CD14-positive monocyte (primary cell): ENCODE results near the gene CASK. TPM values are rescaled to one million over a fixed set of nuclear protein-coding genes. Genes with fewer than 3 reads are reported as not detected.

Experiments used
- DNase-seq, 3 donors: peaks; one replicate each; pipeline ENCODE4 v3.0.0-alpha.2; 2011 to 2022
- H2AFZ ChIP-seq: 2 replicates; pipeline ENCODE4 v1.6.0; 2012; ENCODE audit warnings: mild to moderate bottlenecking, low read depth, low read length, inconsistent platforms; ENCODE audit not compliant: insufficient read depth, poor library complexity, severe bottlenecking
- H3K27ac ChIP-seq, 2 donors: 1 replicate in 1 of 2; 2 replicates in 1 of 2; pipeline ENCODE4 v1.5.1; 2012 to 2013; ENCODE audit warnings: low read length in 2 of 2, control low read depth in 1 of 2, inconsistent platforms in 1 of 2, low read depth in 1 of 2, mild to moderate bottlenecking in 1 of 2
- H3K27me3 ChIP-seq, 2 donors: one replicate each; pipeline versions ENCODE4 v1.6.0 to v1.6.1; 2011 to 2013; ENCODE audit warnings: low read length in 2 of 2; ENCODE audit not compliant: control insufficient read depth in 2 of 2, insufficient read depth in 2 of 2
- H3K36me3 ChIP-seq, 2 donors: replicated peaks in 1 of 2; 1 replicate in 1 of 2; 2 replicates in 1 of 2; pipeline versions ENCODE4 v1.5.1 to v1.6.1; 2012 to 2013; ENCODE audit warnings: low read length in 2 of 2, control low read depth in 1 of 2, inconsistent platforms in 1 of 2, mild to moderate bottlenecking in 1 of 2; ENCODE audit not compliant: insufficient read depth in 2 of 2, control insufficient read depth in 1 of 2
- H3K4me1 ChIP-seq, 2 donors: 1 replicate in 1 of 2; 2 replicates in 1 of 2; pipeline versions ENCODE4 v1.5.1 to v1.6.1; 2012 to 2013; ENCODE audit warnings: low read length in 2 of 2, control low read depth in 1 of 2, inconsistent platforms in 1 of 2, mild to moderate bottlenecking in 1 of 2, moderate library complexity in 1 of 2; ENCODE audit not compliant: insufficient read depth in 2 of 2, control insufficient read depth in 1 of 2
- H3K4me2 ChIP-seq: replicated peaks from 2 replicates; pipeline ENCODE3; 2012; ENCODE audit warnings: low read length, moderate library complexity, mild to moderate bottlenecking; ENCODE audit not compliant: poor library complexity, severe bottlenecking; ENCODE audit errors: extremely low read depth
- H3K4me3 ChIP-seq, 3 experiments: fragments of 200-600 bp in 1 of 3; sonication (generic) in 1 of 3; replicated peaks in 1 of 3; 1 replicate in 2 of 3; 2 replicates in 1 of 3; pipeline ENCODE4 v1.5.1; 2011 to 2013; ENCODE audit warnings: low read length in 3 of 3, mild to moderate bottlenecking in 3 of 3, control low read depth in 2 of 3, low read depth in 2 of 3, inconsistent platforms in 1 of 3, moderate library complexity in 1 of 3
- H3K79me2 ChIP-seq: 2 replicates; pipeline ENCODE4 v1.6.0; 2012; ENCODE audit warnings: mild to moderate bottlenecking, control low read depth, inconsistent platforms, low read length, moderate library complexity; ENCODE audit not compliant: insufficient read depth
- H3K9ac ChIP-seq: 2 replicates; pipeline ENCODE4 v1.6.0; 2017; ENCODE audit warnings: low read length, mild to moderate bottlenecking; ENCODE audit not compliant: insufficient read depth, poor library complexity, severe bottlenecking
- H3K9me3 ChIP-seq, 2 donors: replicated peaks in 1 of 2; 1 replicate in 1 of 2; 2 replicates in 1 of 2; pipeline versions ENCODE4 v1.5.1 to v1.6.1; 2012 to 2013; ENCODE audit warnings: low read length in 2 of 2, control low read depth in 1 of 2; ENCODE audit not compliant: control insufficient read depth in 1 of 2, insufficient read depth in 1 of 2
- H4K20me1 ChIP-seq: 2 replicates; pipeline ENCODE4 v1.6.0; 2012; ENCODE audit warnings: mild to moderate bottlenecking, low read length, control low read depth, moderate library complexity; ENCODE audit not compliant: insufficient read depth
- H3K27ac Mint-ChIP-seq, 7 donors: one replicate each; pipeline ENCODE4 v1.8.0; 2020; ENCODE audit warnings: mild to moderate bottlenecking in 7 of 7, mixed read lengths in 7 of 7, moderate library complexity in 6 of 7, inconsistent platforms in 2 of 7
- H3K27me3 Mint-ChIP-seq, 3 donors: one replicate each; pipeline ENCODE4 v1.8.0; 2021 to 2022; ENCODE audit warnings: low read depth in 3 of 3, mild to moderate bottlenecking in 3 of 3, mixed read lengths in 3 of 3, moderate library complexity in 3 of 3, inconsistent platforms in 1 of 3
- H3K36me3 Mint-ChIP-seq, 2 donors: one replicate each; pipeline ENCODE4 v1.8.0; 2020; ENCODE audit warnings: mixed read lengths in 2 of 2, inconsistent platforms in 1 of 2, mild to moderate bottlenecking in 1 of 2
- H3K4me1 Mint-ChIP-seq: one replicate; pipeline ENCODE4 v1.8.0; 2020; ENCODE audit warnings: mild to moderate bottlenecking, mixed read lengths
- H3K4me3 Mint-ChIP-seq, 2 donors: one replicate each; pipeline ENCODE4 v1.8.0; 2020; ENCODE audit warnings: mild to moderate bottlenecking in 2 of 2, mixed read lengths in 2 of 2, moderate library complexity in 1 of 2
- H3K9me3 Mint-ChIP-seq, 7 donors: one replicate each; pipeline ENCODE4 v1.8.0; 2020 to 2022; ENCODE audit warnings: mixed read lengths in 7 of 7, mild to moderate bottlenecking in 6 of 7, moderate library complexity in 6 of 7, inconsistent platforms in 2 of 7
- WGBS: methylation state at CpG from one replicate; pipeline ENCODE4 v1.1.5; 2013; ENCODE audit warnings: missing lambda C conversion rate; ENCODE audit not compliant: insufficient coverage; 5-methylcytosine and 5-hydroxymethylcytosine counted together
- intact Hi-C, 2 donors: fragments of 100-400 bp; cut with micrococcal nuclease; formaldehyde crosslinking; loops; one replicate each; pipeline versions ENCODE4 v1.15.0 to v1.15.1; 2023
- polyA plus RNA-seq, 3 donors: library from polyadenylated mRNA; depleted of rRNA in 1 of 3; unstranded in 2 of 3; stranded (reverse) in 1 of 3; fragments of 300-500 nt in 2 of 3; fragments of >200 nt in 1 of 3; fragmentation: Illumina TruSeq in 2 of 3; gene quantifications; 1 replicate in 2 of 3; 2 replicates in 1 of 3; pipeline ENCODE4 v1.2.3, GENCODE V29; 2012 to 2021
- TF ChIP-seq, protein P1 (sequence below): fragments of 200-600 bp; IDR thresholded peaks from one replicate; pipeline ENCODE4 v1.8.0; 2022; ENCODE audit warnings: antibody characterized with exemption, mild to moderate bottlenecking

Gene CASK
- polyA plus RNA-seq, 3 donors = 0.48 to 7.4 (median 2.5) TPM

DNA sequence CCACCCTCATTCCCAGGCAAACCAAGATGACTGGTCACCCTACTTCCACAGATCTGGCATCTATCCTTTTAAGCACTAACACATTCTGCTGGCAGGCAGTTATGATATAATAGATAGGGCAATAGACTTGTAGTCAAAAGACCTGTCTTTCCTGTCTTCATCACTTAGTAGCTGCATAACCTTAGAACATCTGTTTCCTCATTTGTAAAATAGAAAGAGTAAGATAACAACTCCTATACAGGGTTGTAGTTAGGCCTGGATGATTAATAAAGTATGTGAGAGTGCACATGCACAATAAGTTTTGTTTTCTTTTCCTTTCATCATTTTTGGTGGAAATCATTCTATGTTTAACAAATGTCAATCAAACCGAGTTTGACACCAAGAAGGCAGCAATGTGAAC, 127.3 kb downstream of the CASK start:
- no peak overlapping the region for H3K4me3 ChIP-seq
- H3K4me1 Mint-ChIP-seq = peaks cover 14% of the 10 kb centered on the region
- H3K27ac ChIP-seq = no peak overlapping the region
- H3K27ac Mint-ChIP-seq = no peak overlapping the region
- TF ChIP-seq, protein P1, sequence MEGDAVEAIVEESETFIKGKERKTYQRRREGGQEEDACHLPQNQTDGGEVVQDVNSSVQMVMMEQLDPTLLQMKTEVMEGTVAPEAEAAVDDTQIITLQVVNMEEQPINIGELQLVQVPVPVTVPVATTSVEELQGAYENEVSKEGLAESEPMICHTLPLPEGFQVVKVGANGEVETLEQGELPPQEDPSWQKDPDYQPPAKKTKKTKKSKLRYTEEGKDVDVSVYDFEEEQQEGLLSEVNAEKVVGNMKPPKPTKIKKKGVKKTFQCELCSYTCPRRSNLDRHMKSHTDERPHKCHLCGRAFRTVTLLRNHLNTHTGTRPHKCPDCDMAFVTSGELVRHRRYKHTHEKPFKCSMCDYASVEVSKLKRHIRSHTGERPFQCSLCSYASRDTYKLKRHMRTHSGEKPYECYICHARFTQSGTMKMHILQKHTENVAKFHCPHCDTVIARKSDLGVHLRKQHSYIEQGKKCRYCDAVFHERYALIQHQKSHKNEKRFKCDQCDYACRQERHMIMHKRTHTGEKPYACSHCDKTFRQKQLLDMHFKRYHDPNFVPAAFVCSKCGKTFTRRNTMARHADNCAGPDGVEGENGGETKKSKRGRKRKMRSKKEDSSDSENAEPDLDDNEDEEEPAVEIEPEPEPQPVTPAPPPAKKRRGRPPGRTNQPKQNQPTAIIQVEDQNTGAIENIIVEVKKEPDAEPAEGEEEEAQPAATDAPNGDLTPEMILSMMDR = no peak
- H3K27me3 ChIP-seq = no peaks in the 10 kb centered on the region
- no peak overlapping the region for H3K9ac ChIP-seq
- H3K9me3 Mint-ChIP-seq = peaks cover 0 to 3% (median 0%) of the 10 kb centered on the region in 7 donors
- no peak overlapping the region for H3K4me3 Mint-ChIP-seq
- no peaks in the 10 kb centered on the region for H3K79me2 ChIP-seq
- H3K4me2 ChIP-seq = no peak overlapping the region
- no peaks in the 10 kb centered on the region for H3K4me1 ChIP-seq
- intact Hi-C loops = loop anchor here in 1 of 2 donors (10.0 kb wide), 1 partner anchor 1759 kb away; no protein-coding TSS in a partner anchor
- DNase-seq = no peak
- H3K36me3 Mint-ChIP-seq = no peaks in the 10 kb centered on the region
- H4K20me1 ChIP-seq = no peaks in the 10 kb centered on the region
- no peak overlapping the region for H2AFZ ChIP-seq
- no peaks in the 10 kb centered on the region for H3K36me3 ChIP-seq
- H3K9me3 ChIP-seq = no peaks in the 10 kb centered on the region
- no CpG with 5 or more reads among the region's 1 CpG for WGBS
- no peaks in the 10 kb centered on the region for H3K27me3 Mint-ChIP-seq

DNA sequence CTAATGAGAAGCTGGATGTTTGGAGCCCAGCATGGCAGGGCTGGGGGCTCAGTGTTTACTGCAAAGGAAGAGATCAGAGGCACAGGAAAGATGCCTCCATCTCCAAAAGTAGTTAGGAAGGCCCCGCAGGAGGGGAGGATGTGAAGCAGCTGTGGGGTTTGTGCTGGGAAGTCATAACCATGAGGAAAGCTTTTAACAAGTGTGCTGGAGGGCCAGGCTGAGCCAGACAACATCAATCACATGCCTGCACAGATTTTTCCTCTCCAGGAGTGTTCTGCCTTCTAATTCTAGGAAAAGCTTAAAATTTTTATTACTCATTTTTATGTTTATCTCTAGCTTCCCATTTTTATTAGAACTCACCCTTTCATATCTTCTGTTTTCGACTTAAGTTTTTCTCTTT, 134.0 kb downstream of the CASK start:
- H3K27ac ChIP-seq = no peak overlapping the region
- no peak overlapping the region for H2AFZ ChIP-seq
- H3K27me3 ChIP-seq = no peaks in the 10 kb centered on the region
- Mint-ChIP-seq H3K4me1 (peaks cover 8% of the 10 kb centered on the region), H3K36me3 (peaks cover 0 to 5% of the 10 kb centered on the region in 2 donors), H3K9me3 (peaks cover 0 to 2% (median 0%) of the 10 kb centered on the region in 7 donors), H3K4me3 (no peak overlapping the region), H3K27me3 (peaks cover 0 to 2% (median 0%) of the 10 kb centered on the region in 3 donors), H3K27ac (peak overlapping the region in 2 of 7 donors; percentile 31 to 55)
- H3K4me1 ChIP-seq = no peaks in the 10 kb centered on the region
- DNase-seq = no peak
- H4K20me1 ChIP-seq = no peaks in the 10 kb centered on the region
- no peak overlapping the region for H3K4me3 ChIP-seq
- H3K4me2 ChIP-seq = no peak overlapping the region
- intact Hi-C loops = no loop called here
- WGBS = no CpG with 5 or more reads among the region's 2 CpGs
- TF ChIP-seq, protein P1 = no peak
- H3K79me2 ChIP-seq = no peaks in the 10 kb centered on the region
- no peak overlapping the region for H3K9ac ChIP-seq
- peaks cover 0 to 7% of the 10 kb centered on the region in 2 donors for H3K36me3 ChIP-seq
- no peaks in the 10 kb centered on the region for H3K9me3 ChIP-seq
